H9 (cell line): ENCODE measurements around the gene ZDHHC3. TPM values are rescaled to one million over a fixed set of nuclear protein-coding genes. Genes with fewer than 3 reads are reported as not detected.

Experiments used
- DNase-seq: peaks from one replicate; pipeline ENCODE4 v3.0.0-alpha.2; 2017
- H2AFZ ChIP-seq: one replicate; pipeline ENCODE4 v1.6.1; 2013; ENCODE audit warnings: mild to moderate bottlenecking, low read length, control low read depth, moderate library complexity
- H2AK5ac ChIP-seq: 2 replicates; pipeline ENCODE4 v1.6.1; 2013; ENCODE audit warnings: low read length, control low read depth, mixed read lengths; ENCODE audit not compliant: insufficient read length
- H2BK120ac ChIP-seq: one replicate; pipeline ENCODE4 v1.6.1; 2013; ENCODE audit warnings: low read depth, mild to moderate bottlenecking, low read length, control low read depth, inconsistent platforms; ENCODE audit not compliant: poor library complexity, severe bottlenecking
- H2BK12ac ChIP-seq: 2 replicates; pipeline ENCODE4 v1.6.1; 2013; ENCODE audit warnings: low read length, control low read depth, mixed read lengths, low read depth; ENCODE audit not compliant: insufficient read length
- H2BK15ac ChIP-seq: 2 replicates; pipeline ENCODE4 v1.6.1; 2013; ENCODE audit warnings: low read depth, low read length, control low read depth
- H2BK20ac ChIP-seq: one replicate; pipeline ENCODE4 v1.6.1; 2013; ENCODE audit warnings: low read depth, mild to moderate bottlenecking, low read length, control low read depth, inconsistent platforms; ENCODE audit not compliant: poor library complexity, severe bottlenecking
- H2BK5ac ChIP-seq: 2 replicates; pipeline ENCODE4 v1.6.1; 2013; ENCODE audit warnings: low read length, control low read depth, mixed read lengths; ENCODE audit not compliant: insufficient read length
- H3K14ac ChIP-seq: 2 replicates; pipeline ENCODE4 v1.6.1; 2013; ENCODE audit warnings: low read length, control low read depth; ENCODE audit not compliant: insufficient read depth
- H3K18ac ChIP-seq: 2 replicates; pipeline ENCODE4 v1.6.1; 2013; ENCODE audit warnings: low read depth, mild to moderate bottlenecking, mixed read lengths, low read length, control low read depth; ENCODE audit not compliant: insufficient read length
- H3K23ac ChIP-seq: 2 replicates; pipeline ENCODE4 v1.6.1; 2013; ENCODE audit warnings: low read length, control low read depth, mixed read lengths, low read depth; ENCODE audit not compliant: insufficient read length
- H3K23me2 ChIP-seq: 2 replicates; pipeline ENCODE4 v1.6.1; 2013; ENCODE audit warnings: low read depth, mild to moderate bottlenecking, mixed read lengths, low read length, control low read depth; ENCODE audit not compliant: insufficient read length, poor library complexity, severe bottlenecking
- H3K27ac ChIP-seq: 2 replicates; pipeline ENCODE4 v1.5.1; 2013; ENCODE audit warnings: low read length, control low read depth, mixed read lengths, low read depth; ENCODE audit not compliant: insufficient read length
- H3K27me3 ChIP-seq: 2 replicates; pipeline ENCODE4 v1.6.1; 2013; ENCODE audit warnings: low read length, control low read depth, inconsistent platforms; ENCODE audit not compliant: insufficient read depth
- H3K4ac ChIP-seq: 2 replicates; pipeline ENCODE4 v1.6.1; 2013; ENCODE audit warnings: low read depth, mild to moderate bottlenecking, control low read depth, inconsistent platforms, low read length, moderate library complexity
- H3K4me1 ChIP-seq: 2 replicates; pipeline ENCODE4 v1.6.1; 2013; ENCODE audit warnings: low read length, control low read depth, inconsistent platforms; ENCODE audit not compliant: insufficient read depth
- H3K4me2 ChIP-seq: 2 replicates; pipeline ENCODE4 v1.6.1; 2013; ENCODE audit warnings: low read length, control low read depth, mixed read lengths; ENCODE audit not compliant: insufficient read length, insufficient read depth
- H3K56ac ChIP-seq: 2 replicates; pipeline ENCODE4 v1.6.1; 2013; ENCODE audit warnings: low read depth, mild to moderate bottlenecking, mixed read lengths, low read length, control low read depth; ENCODE audit not compliant: insufficient read length
- H3K79me1 ChIP-seq: 2 replicates; pipeline ENCODE4 v1.6.1; 2013; ENCODE audit warnings: low read depth, mild to moderate bottlenecking, moderate library complexity, low read length, control low read depth, inconsistent platforms; ENCODE audit not compliant: insufficient read depth, poor library complexity, severe bottlenecking
- H3K79me2 ChIP-seq: 2 replicates; pipeline ENCODE4 v1.6.1; 2013; ENCODE audit warnings: low read length, control low read depth, inconsistent platforms; ENCODE audit not compliant: insufficient read depth
- H3K9ac ChIP-seq: 2 replicates; pipeline ENCODE4 v1.6.1; 2013; ENCODE audit warnings: low read length, control low read depth, mixed read lengths; ENCODE audit not compliant: insufficient read length; ENCODE audit errors: extremely low read depth
- H3K9me3 ChIP-seq: one replicate; pipeline ENCODE4 v1.6.1; 2013; ENCODE audit warnings: low read depth, low read length, inconsistent platforms; ENCODE audit not compliant: control insufficient read depth
- H3T11ph ChIP-seq: one replicate; pipeline ENCODE4 v1.6.1; 2013; ENCODE audit warnings: mild to moderate bottlenecking, low read length, control low read depth, inconsistent platforms
- H4K20me1 ChIP-seq: one replicate; pipeline ENCODE4 v1.6.1; 2013; ENCODE audit not compliant: control insufficient read depth, insufficient read length, insufficient read depth
- H4K5ac ChIP-seq: 2 replicates; pipeline ENCODE4 v1.6.1; 2013; ENCODE audit warnings: low read depth, mild to moderate bottlenecking, mixed read lengths, low read length, control low read depth; ENCODE audit not compliant: insufficient read length
- H4K8ac ChIP-seq: replicated peaks from 2 replicates; pipeline ENCODE4 v1.6.1; 2013; ENCODE audit warnings: low read length, control low read depth, mixed read lengths, low read depth; ENCODE audit not compliant: insufficient read length
- H4K91ac ChIP-seq: 2 replicates; pipeline ENCODE4 v1.6.1; 2013; ENCODE audit warnings: low read depth, mild to moderate bottlenecking, moderate library complexity, mixed read lengths, low read length, control low read depth; ENCODE audit not compliant: insufficient read length
- H3K27ac Mint-ChIP-seq, 3 experiments: 2 replicates in 2 of 3; 3 replicates in 1 of 3; pipeline ENCODE4 v1.8.0; 2020 to 2021; ENCODE audit warnings: mixed read lengths in 3 of 3, mild to moderate bottlenecking in 1 of 3, moderate library complexity in 1 of 3
- H3K27me3 Mint-ChIP-seq: 2 replicates; pipeline ENCODE4 v1.8.0; 2021; ENCODE audit warnings: low read depth, mild to moderate bottlenecking, moderate library complexity, mixed read lengths
- H3K36me3 Mint-ChIP-seq, 3 experiments: 2 replicates in 2 of 3; 3 replicates in 1 of 3; pipeline ENCODE4 v1.8.0; 2020 to 2021; ENCODE audit warnings: low read depth in 3 of 3, mixed read lengths in 3 of 3; ENCODE audit not compliant: insufficient read depth in 1 of 3
- H3K4me1 Mint-ChIP-seq, 2 experiments: 2 replicates each; pipeline ENCODE4 v1.8.0; 2020; ENCODE audit warnings: mixed read lengths in 2 of 2
- H3K4me3 Mint-ChIP-seq, 2 experiments: 2 replicates in 1 of 2; 3 replicates in 1 of 2; pipeline ENCODE4 v1.8.0; 2020 to 2021; ENCODE audit warnings: mild to moderate bottlenecking in 2 of 2, mixed read lengths in 2 of 2, moderate library complexity in 1 of 2
- H3K9me3 Mint-ChIP-seq, 2 experiments: 2 replicates in 1 of 2; 3 replicates in 1 of 2; pipeline ENCODE4 v1.8.0; 2020; ENCODE audit warnings: mild to moderate bottlenecking in 2 of 2, mixed read lengths in 2 of 2, moderate library complexity in 1 of 2
- WGBS: extraction: QIAGEN DNeasy Blood & Tissue Kit; methylation state at CpG from one replicate; pipeline ENCODE4 v1.1.7; 2013; ENCODE audit warnings: missing lambda C conversion rate, low lambda C conversion rate, mixed read lengths; ENCODE audit not compliant: insufficient read length; ENCODE audit errors: extremely low coverage; 5-methylcytosine and 5-hydroxymethylcytosine counted together
- total RNA-seq: library from RNA; stranded (reverse); gene quantifications from 2 replicates; pipeline ENCODE4 v1.2.1, GENCODE V29; 2021
- TF ChIP-seq, protein P1 (sequence below): fragments of 200-600 bp; sonication (generic); conservative IDR thresholded peaks from 3 replicates; pipeline ENCODE4 v1.8.0; 2021; ENCODE audit warnings: antibody characterized with exemption, mild to moderate bottlenecking

Gene ZDHHC3
- total RNA-seq, 1 experiment from 2014 or later: 71.3 TPM

DNA sequence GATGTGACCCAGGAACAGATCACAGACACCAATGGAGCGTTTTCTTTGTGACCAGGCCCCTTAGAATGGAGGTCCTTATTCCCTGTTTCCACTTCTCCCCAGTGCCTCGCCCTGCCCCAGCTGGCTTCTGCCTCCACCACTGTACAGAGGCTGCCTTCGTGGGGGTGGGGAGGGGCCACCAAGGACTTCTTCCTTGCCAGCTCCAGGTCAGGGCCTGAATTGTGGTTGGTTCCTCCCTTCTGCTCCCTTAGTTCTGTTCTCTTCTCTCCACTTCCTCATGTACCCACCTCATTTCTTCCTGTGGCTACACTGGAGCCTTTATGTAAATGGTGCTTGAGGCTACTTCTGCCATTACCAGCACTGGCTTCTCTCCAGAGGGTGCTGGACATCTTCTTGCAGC lies 85.1 kb downstream of the ZDHHC3 start:
- no peak overlapping the region for H2BK120ac ChIP-seq
- no peak overlapping the region for H3K9ac ChIP-seq
- H3K36me3 Mint-ChIP-seq: no peaks in the 10 kb centered on the region; a peak in 1 of 7 replicates
- no peak overlapping the region for H3T11ph ChIP-seq
- no peak overlapping the region for H2BK20ac ChIP-seq
- no peak overlapping the region for H3K56ac ChIP-seq
- H3K23me2 ChIP-seq: no peaks in the 10 kb centered on the region
- H3K9me3 ChIP-seq: no peaks in the 10 kb centered on the region
- peaks cover 9% of the 10 kb centered on the region; the same call in 1 of the 2 replicates for H3K4me1 ChIP-seq
- WGBS: no CpG with 5 or more reads among the region's 3 CpGs
- peaks cover 6 to 18% of the 10 kb centered on the region in 2 experiments; a peak in 3 of 4 replicates for H3K4me1 Mint-ChIP-seq
- H3K27ac Mint-ChIP-seq: no peak overlapping the region
- no peak overlapping the region for H2AFZ ChIP-seq
- H4K91ac ChIP-seq: no peak overlapping the region
- no peaks in the 10 kb centered on the region for H3K79me1 ChIP-seq
- H4K8ac ChIP-seq: no peak overlapping the region
- no peak overlapping the region for H3K4ac ChIP-seq
- no peaks in the 10 kb centered on the region; the same call in 1 of the 2 replicates for H3K27me3 ChIP-seq
- no peak overlapping the region for H2BK12ac ChIP-seq
- no peak overlapping the region for H3K23ac ChIP-seq
- no peaks in the 10 kb centered on the region for H3K27me3 Mint-ChIP-seq
- H3K18ac ChIP-seq: no peak overlapping the region
- no peaks in the 10 kb centered on the region for H4K20me1 ChIP-seq
- no peaks in the 10 kb centered on the region for H3K9me3 Mint-ChIP-seq
- H3K79me2 ChIP-seq: no peaks in the 10 kb centered on the region
- no peak overlapping the region for H3K14ac ChIP-seq
- H3K4me3 Mint-ChIP-seq: no peak overlapping the region
- no peak overlapping the region for H4K5ac ChIP-seq
- H3K27ac ChIP-seq: no peak overlapping the region
- TF ChIP-seq, protein P1, sequence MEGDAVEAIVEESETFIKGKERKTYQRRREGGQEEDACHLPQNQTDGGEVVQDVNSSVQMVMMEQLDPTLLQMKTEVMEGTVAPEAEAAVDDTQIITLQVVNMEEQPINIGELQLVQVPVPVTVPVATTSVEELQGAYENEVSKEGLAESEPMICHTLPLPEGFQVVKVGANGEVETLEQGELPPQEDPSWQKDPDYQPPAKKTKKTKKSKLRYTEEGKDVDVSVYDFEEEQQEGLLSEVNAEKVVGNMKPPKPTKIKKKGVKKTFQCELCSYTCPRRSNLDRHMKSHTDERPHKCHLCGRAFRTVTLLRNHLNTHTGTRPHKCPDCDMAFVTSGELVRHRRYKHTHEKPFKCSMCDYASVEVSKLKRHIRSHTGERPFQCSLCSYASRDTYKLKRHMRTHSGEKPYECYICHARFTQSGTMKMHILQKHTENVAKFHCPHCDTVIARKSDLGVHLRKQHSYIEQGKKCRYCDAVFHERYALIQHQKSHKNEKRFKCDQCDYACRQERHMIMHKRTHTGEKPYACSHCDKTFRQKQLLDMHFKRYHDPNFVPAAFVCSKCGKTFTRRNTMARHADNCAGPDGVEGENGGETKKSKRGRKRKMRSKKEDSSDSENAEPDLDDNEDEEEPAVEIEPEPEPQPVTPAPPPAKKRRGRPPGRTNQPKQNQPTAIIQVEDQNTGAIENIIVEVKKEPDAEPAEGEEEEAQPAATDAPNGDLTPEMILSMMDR: no peak
- no peak overlapping the region for H2BK5ac ChIP-seq
- no peak for DNase-seq
- H2AK5ac ChIP-seq: no peak overlapping the region
- no peak overlapping the region for H2BK15ac ChIP-seq
- H3K4me2 ChIP-seq: no peak overlapping the region
